ENCODE data around the gene MIB2. TPM values are rescaled to one million over a fixed set of nuclear protein-coding genes. Genes with fewer than 3 reads are reported as not detected.

Gene MIB2
- total RNA-seq: 10 to 100 TPM; 40.0 to 48.3 TPM

GRCh38 chr1:1615256-1616044 is at the start of gene MIB2:
TSS of gene MIB2 (plus strand) at chr1:1615500. CDS start at chr1:1623453, 7,953 bp downstream.
- CTCF ChIA-PET: interaction anchor here (1.0 to 4.9 kb wide), 4 partner anchors 11 to 244 kb away, joined by 3 to 30 read pairs (median 4); no protein-coding TSS in a partner anchor
- Mint-ChIP-seq H3K27me3 (no peaks in the 10 kb centered on the region), H3K36me3 (peaks cover 4% of the 10 kb centered on the region), H3K4me1 (peaks cover 32% of the 10 kb centered on the region), H3K27ac (peak within 1 kb of the TSS; percentile 88), H3K4me3 (peak within 1 kb of the TSS; percentile 90), H3K9me3 (ENCODE audit: low read depth) (no peaks in the 10 kb centered on the region)
- DNase-seq: peak; percentile 98
- ATAC-seq: peak; percentile 87

GRCh38 chr1:1567152-1567875 is 48.0 kb upstream of the MIB2 start:
- Mint-ChIP-seq H3K36me3 (peaks cover 33% of the 10 kb centered on the region), H3K4me3 (no peak overlapping the region), H3K9me3 (ENCODE audit: low read depth) (no peaks in the 10 kb centered on the region), H3K27ac (no peak overlapping the region), H3K27me3 (no peaks in the 10 kb centered on the region), H3K4me1 (peaks cover 30% of the 10 kb centered on the region)
- DNase-seq (no peak), ATAC-seq (no peak)
- CTCF ChIA-PET: no interaction called here

GRCh38 chr1:1567891-1568291 is 47.4 kb upstream of the MIB2 start:
- H3K27ac Mint-ChIP-seq: no peak overlapping the region
- H3K36me3 Mint-ChIP-seq: peaks cover 31% of the 10 kb centered on the region
- H3K4me1 Mint-ChIP-seq: peaks cover 32% of the 10 kb centered on the region
- H3K27me3 Mint-ChIP-seq: no peaks in the 10 kb centered on the region
- H3K9me3 Mint-ChIP-seq (ENCODE audit: low read depth): no peaks in the 10 kb centered on the region
- no peak overlapping the region for H3K4me3 Mint-ChIP-seq
- CTCF ChIA-PET: no interaction called here
- DNase-seq (no peak), ATAC-seq (no peak)

GRCh38 chr1:1569341-1569740 is 46.0 kb upstream of the MIB2 start:
- H3K9me3 Mint-ChIP-seq (ENCODE audit: low read depth): no peaks in the 10 kb centered on the region
- H3K4me3 Mint-ChIP-seq: no peak overlapping the region
- no peaks in the 10 kb centered on the region for H3K27me3 Mint-ChIP-seq
- CTCF ChIA-PET: interaction anchor here (0.9 kb wide), 1 partner anchor 536 kb away, joined by 3 read pairs; no protein-coding TSS in a partner anchor
- no peak for DNase-seq
- H3K4me1 Mint-ChIP-seq: peaks cover 37% of the 10 kb centered on the region
- ATAC-seq: no peak
- H3K36me3 Mint-ChIP-seq: peaks cover 28% of the 10 kb centered on the region
- no peak overlapping the region for H3K27ac Mint-ChIP-seq

GRCh38 chr1:1573843-1574720 is 41.2 kb upstream of the MIB2 start:
- peaks cover 35% of the 10 kb centered on the region for H3K4me1 Mint-ChIP-seq
- H3K36me3 Mint-ChIP-seq: peaks cover 17% of the 10 kb centered on the region
- ATAC-seq (peak; percentile 81), DNase-seq (peak; percentile 82)
- H3K27me3 Mint-ChIP-seq: peaks cover 6% of the 10 kb centered on the region
- peak overlapping the region; percentile 94 for H3K4me3 Mint-ChIP-seq
- H3K27ac Mint-ChIP-seq: peak overlapping the region; percentile 98
- no peaks in the 10 kb centered on the region for H3K9me3 Mint-ChIP-seq (ENCODE audit: low read depth)
- CTCF ChIA-PET: interaction anchor here (1.0 to 1.1 kb wide), 2 partner anchors 23 to 42 kb away, joined by 3 to 4 read pairs; partner anchors contain the start of gene MIB2

- CTCF ChIA-PET: interaction anchor here (1.0 to 1.1 kb wide), 2 partner anchors 22 to 41 kb away, joined by 3 to 4 read pairs; partner anchors contain the start of gene MIB2
These were observed 40.4 kb upstream of the MIB2 start, which contains the start of gene SSU72 for GRCh38 chr1:1574721-1575537. TSS of gene SSU72 (minus strand) at chr1:1574863. CDS start at chr1:1574557, 306 bp downstream.

GRCh38 chr1:1577367-1578011 is 37.8 kb upstream of the MIB2 start:
- peaks cover 16% of the 10 kb centered on the region for H3K4me1 Mint-ChIP-seq
- DNase-seq: no peak
- H3K27ac Mint-ChIP-seq: no peak overlapping the region
- H3K36me3 Mint-ChIP-seq: peaks cover 6% of the 10 kb centered on the region
- no peak overlapping the region for H3K4me3 Mint-ChIP-seq
- no peak for ATAC-seq
- CTCF ChIA-PET: interaction anchor here (1.7 kb wide), 1 partner anchor 328 kb away, joined by 4 read pairs; no protein-coding TSS in a partner anchor
- peaks cover 22% of the 10 kb centered on the region for H3K27me3 Mint-ChIP-seq
- H3K9me3 Mint-ChIP-seq (ENCODE audit: low read depth): no peaks in the 10 kb centered on the region

More at GRCh38 chr1:1574721-1575537, 40.4 kb upstream of the MIB2 start, which contains the start of gene SSU72:
- peak; percentile 90 for ATAC-seq
- DNase-seq: peak; percentile 95
- Mint-ChIP-seq H3K27ac (peak within 1 kb of the TSS; percentile 98), H3K9me3 (ENCODE audit: low read depth) (no peaks in the 10 kb centered on the region), H3K4me3 (peak within 1 kb of the TSS; percentile 94), H3K36me3 (peaks cover 11% of the 10 kb centered on the region), H3K4me1 (peaks cover 28% of the 10 kb centered on the region), H3K27me3 (peaks cover 8% of the 10 kb centered on the region)

GRCh38 chr1:1578371-1578940 is 36.8 kb upstream of the MIB2 start:
- no peaks in the 10 kb centered on the region for H3K9me3 Mint-ChIP-seq (ENCODE audit: low read depth)
- DNase-seq: no peak
- peaks cover 12% of the 10 kb centered on the region for H3K4me1 Mint-ChIP-seq
- H3K27ac Mint-ChIP-seq: no peak overlapping the region
- peaks cover 25% of the 10 kb centered on the region for H3K27me3 Mint-ChIP-seq
- H3K4me3 Mint-ChIP-seq: no peak overlapping the region
- peaks cover 4% of the 10 kb centered on the region for H3K36me3 Mint-ChIP-seq
- CTCF ChIA-PET: interaction anchor here (1.7 kb wide), 1 partner anchor 327 kb away, joined by 4 read pairs; no protein-coding TSS in a partner anchor
- no peak for ATAC-seq

- ATAC-seq: no peak
- Mint-ChIP-seq H3K9me3 (ENCODE audit: low read depth) (no peaks in the 10 kb centered on the region), H3K27ac (no peak overlapping the region), H3K27me3 (peaks cover 32% of the 10 kb centered on the region), H3K4me1 (peaks cover 4% of the 10 kb centered on the region), H3K36me3 (no peaks in the 10 kb centered on the region), H3K4me3 (no peak overlapping the region)
- CTCF ChIA-PET: no interaction called here
- no peak for DNase-seq
These were observed 32.5 kb upstream of the MIB2 start for GRCh38 chr1:1582585-1583346.

- Mint-ChIP-seq H3K4me3 (no peak overlapping the region), H3K4me1 (peaks cover 4% of the 10 kb centered on the region), H3K36me3 (no peaks in the 10 kb centered on the region), H3K9me3 (ENCODE audit: low read depth) (no peaks in the 10 kb centered on the region), H3K27me3 (peaks cover 29% of the 10 kb centered on the region), H3K27ac (no peak overlapping the region)
- DNase-seq (no peak), ATAC-seq (no peak)
- CTCF ChIA-PET: no interaction called here
These were observed 31.8 kb upstream of the MIB2 start for GRCh38 chr1:1583347-1584010.

GRCh38 chr1:1591452-1591851 is 23.8 kb upstream of the MIB2 start:
- Mint-ChIP-seq H3K4me3 (no peak overlapping the region), H3K4me1 (no peaks in the 10 kb centered on the region), H3K27me3 (peaks cover 5% of the 10 kb centered on the region), H3K9me3 (ENCODE audit: low read depth) (no peaks in the 10 kb centered on the region), H3K36me3 (no peaks in the 10 kb centered on the region), H3K27ac (no peak overlapping the region)
- no peak for ATAC-seq
- CTCF ChIA-PET: no interaction called here
- no peak for DNase-seq
